GM19395 (cell line): Measurements from ENCODE around the gene UBE2L3.
A peak's percentile ranks its signal among the peaks of the same experiment; 100 is the strongest.
"Not testable (repeated sequence)": the region's sequence is repeated elsewhere in the genome, so short reads cannot be mapped to it uniquely, and the experiment has no call there.

Source experiments
- ATAC-seq: cut with Tn5 transposase; IDR thresholded peaks from one replicate; pipeline ENCODE4 v1.9.1; 2021; ENCODE audit warnings: mild to moderate bottlenecking, moderate library complexity; ENCODE audit not compliant: unreplicated experiment

The UBE2L3 gene

DNA sequence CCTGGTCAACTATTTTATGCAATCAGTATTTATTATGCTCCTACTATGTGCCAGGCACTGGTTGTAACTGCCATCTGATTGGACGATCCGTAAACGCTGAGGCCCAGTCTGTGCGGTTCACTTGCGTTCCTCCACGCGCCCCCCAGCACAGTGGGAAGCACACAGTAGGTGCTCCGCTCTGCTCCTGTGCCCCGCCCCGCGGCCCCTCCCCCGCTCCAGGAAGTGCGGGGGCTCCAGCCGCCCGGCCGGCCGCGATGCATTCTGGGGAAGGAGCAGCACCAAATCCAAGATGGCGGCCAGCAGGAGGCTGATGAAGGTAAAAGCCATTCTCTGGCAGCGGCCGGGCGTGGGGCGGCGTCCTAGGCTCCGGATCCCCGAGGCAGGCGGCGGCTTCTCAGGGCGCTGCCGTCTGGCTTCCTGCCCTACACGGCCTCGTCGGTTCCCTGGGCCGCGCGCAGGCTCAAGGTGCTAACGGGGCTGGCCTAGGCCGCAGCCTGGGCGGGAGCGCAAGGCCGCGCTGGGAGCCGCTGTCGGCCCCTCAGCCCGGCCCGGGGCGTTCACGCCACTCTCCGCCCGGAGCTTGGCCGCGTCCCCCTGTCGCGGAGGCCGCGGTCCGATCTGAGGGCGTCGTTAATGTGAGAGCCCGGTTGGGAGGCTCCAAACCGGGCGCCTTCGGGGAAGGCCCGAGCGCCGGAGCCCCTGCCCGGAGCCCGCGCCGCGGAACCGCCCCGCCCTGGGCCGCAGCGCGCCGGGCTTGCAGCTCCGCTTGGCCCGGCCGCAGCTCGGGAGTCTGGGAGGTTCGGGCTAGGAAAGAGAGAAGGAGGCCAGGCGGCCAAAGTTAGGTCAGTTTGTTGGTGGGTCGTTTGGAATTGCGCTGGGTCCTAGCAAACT, at the start of gene UBE2L3:
Gene UBE2L3, plus strand, starts transcription at position 259 of the 891 bp plus-strand sequence. Its CDS starts 31 bp downstream, at position 290.
- ATAC-seq, result peak; percentile 50

DNA sequence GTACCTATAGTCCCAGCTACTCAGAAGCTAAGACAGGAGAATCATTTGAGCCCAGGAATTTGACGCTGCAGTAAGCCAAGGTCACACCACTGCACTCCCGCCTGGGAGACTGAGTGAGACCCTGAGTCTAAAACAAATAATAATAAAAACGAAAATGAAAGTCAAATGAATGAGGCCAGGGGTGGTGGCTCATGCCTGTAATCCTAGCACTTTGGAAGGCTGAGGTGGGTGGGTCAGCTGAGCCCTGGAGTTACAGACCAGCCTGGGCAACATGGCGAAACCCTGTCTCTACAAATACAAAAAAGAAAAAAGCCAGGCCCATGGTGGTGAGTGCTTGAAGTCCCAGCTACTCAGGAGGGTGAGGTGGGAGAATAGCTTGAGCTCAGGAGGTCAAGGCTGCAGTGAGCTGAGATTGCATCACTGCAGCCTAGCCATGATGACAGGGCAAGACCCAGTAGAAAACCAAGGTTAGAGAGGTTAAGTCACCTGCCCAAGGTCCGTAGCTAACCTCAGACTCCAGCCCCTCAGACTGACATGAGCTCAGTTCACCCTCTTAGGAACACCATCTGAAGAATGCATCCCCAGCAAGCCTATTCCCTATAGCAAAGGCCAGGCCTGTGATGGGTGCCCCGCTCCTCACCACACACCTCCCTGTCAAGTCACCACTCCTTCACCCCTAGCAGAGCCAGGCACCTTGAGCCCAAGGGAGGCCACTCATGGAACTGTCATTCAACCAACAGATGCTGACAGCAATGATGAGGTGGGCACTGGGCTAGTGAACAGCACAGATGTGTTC, 40.6 kb upstream of the UBE2L3 start:
- not testable (repeated sequence) for ATAC-seq

DNA sequence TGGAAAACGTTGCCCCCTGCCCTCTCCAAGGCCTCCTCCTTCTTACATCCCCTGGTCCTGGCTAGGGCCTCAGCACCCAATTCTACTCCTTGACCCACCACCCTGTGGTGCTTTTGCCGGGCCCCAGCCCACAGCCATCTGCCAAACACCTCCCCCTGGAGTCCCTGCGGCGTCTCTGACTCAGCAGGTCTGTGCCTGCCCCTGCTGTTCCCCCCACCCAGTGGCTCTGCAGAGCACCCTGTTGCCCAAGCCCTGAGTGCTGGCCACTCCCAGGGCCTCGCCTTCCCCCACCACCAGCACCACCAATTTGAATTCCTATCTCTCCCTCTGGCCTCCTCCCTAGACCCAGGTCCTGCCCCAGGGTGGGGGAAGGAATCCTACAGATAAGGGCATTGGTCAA, 36.0 kb upstream of the UBE2L3 start:
- ATAC-seq, result not testable (repeated sequence)

DNA sequence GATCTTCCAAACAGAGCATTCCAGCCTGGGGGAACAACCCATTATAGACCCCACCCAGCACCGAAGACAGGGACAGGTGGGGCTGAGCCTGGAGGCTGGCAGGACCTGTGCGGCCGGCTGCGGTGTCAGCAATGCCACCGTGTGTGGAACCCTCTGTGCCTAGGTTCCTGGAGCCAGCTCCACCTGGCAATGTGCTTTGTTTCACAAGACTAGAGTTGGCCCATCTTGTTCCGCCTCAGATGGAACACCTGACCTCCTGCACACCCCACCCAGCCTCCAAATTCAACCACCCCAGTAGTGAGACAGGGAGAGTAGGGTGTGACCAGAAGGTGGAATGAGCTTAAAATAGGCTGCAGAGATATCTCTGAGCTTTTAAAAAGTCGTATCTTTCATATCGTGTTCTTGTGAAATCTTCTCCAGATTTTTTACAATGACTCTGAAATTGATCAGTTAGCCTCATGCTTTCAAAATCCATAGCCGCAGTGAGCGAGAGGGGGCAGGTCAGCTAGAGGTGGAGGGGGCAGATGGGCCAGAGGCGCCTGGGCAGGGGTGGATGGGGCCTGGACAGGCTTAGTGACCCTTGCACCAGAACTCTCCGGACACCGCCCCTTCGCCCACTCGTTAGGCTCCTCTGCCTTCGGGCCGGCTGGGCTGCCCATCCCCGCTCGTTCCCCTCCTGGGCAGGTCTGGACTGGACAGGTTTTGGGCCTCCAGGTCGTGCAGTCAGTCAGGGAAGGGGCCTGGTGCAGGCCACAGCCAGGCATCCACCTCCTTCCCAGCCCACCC, 34.5 kb upstream of the UBE2L3 start:
- ATAC-seq, result not testable (repeated sequence)

DNA sequence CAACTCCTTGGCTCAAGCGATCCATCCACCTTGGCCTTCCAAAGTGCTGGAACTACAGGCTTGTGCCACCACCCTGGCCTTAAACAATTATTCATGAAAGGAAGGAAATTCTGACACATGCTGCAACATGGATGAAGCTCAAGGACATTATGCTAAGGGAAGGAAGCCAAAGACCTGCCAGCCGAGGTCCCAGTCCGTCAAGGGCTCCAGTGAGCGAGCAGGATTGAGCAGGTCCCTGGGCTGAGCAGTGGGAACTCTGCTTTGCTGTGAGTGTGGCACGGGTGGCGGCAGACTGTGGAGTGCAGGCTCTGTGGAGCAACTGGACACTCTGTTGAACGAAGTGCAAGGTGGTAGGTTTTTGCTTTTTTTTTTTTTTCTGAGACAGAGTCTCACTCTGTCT, 27.7 kb upstream of the UBE2L3 start:
- not testable (repeated sequence) for ATAC-seq

DNA sequence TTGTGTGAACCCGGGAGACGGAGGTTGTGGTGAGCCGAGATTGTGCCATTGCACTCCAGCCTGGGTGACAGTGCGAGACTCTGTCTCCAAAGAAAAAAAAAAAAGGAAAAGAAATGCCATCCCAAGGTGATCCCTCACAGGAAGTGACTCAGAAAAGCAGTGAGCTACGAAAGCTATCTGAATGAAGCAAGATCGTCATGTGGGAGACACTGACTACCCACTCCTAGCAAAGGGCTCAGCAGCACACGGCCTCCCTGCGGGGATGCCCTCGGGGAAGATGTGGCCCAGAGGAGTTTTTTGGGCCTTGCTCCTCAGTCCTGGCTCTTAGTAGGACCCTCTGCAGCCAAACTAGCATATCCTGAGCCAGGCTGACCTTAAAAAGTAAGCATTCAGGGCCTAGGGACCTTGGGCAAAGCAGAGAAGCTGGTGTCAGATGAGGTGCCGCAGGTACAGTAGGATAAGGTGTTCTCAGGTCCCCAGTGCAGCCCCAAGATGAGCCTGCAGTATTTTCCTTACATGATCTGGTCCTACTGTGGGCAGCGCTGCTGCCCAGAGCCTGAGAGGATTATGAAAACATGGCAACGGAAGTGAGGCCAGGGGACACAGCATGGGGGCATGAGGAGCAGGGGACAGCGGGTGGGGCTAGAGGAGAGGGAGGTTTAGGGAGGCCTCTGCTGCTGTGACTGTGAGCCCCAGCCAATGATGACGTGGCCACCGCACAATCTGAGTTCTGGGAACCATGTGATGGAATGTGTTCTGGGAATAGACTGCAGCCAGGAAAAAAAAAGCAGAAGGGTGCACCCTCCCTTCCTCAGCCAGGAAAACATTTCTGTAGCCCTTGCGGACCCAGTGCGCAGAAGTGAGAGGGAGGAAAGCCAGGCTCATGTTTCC, 22.8 kb upstream of the UBE2L3 start:
- ATAC-seq, result not testable (repeated sequence)

DNA sequence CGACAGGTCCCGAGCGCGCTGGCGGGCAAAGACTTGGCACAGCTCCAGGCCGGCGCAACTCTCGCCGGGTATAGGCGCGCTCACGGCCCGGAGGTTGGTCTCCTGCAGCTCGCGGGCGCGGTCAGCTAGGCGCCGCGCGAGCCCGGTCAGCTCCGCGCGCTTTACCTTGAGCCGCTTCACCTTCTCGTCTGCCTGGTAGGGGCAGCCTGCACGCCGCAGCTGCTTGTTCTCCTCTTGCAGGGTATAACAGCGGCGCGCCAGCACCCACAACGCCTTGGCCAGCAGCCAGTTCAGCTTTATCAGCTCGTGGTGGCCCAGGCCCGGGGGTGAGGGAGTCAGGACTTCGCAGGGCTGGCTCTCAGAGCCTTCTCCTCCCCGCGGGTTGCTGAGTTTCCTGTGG, 18.0 kb upstream of the UBE2L3 start:
- not testable (repeated sequence) for ATAC-seq

DNA sequence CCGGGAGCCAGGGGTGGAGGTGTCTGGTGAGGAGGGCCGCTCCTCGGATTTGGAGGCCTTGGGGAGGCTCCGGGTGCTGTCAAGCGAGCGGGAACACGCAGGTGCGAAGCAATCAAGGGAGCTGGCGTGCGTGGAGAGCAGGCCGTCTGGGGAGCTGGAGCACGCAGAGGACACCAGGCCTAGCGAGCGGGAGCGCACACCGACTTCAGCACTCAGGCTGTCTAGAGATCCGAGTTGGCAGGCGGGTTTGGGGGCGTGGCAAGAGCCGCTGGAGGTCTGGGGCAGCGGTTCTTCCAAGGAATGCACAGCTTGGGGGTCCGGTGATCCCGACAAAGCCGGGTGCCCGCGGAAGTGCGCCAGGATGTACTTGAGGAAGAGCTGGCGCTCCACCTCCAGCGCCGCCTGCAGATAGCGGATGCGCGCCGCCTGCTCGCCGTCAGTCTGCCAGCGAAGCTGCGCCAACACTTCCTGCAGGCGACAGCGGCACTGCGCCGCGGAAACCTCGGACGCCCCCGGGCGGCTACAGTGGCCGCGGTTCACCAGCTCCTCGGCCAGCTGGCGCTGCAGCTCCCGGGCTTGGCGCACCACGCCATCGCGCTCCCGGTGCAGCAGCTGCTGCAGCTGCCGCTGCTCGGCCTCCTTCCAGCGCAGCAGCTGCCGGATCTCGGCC, 17.4 kb upstream of the UBE2L3 start:
- ATAC-seq, result not testable (repeated sequence)

DNA sequence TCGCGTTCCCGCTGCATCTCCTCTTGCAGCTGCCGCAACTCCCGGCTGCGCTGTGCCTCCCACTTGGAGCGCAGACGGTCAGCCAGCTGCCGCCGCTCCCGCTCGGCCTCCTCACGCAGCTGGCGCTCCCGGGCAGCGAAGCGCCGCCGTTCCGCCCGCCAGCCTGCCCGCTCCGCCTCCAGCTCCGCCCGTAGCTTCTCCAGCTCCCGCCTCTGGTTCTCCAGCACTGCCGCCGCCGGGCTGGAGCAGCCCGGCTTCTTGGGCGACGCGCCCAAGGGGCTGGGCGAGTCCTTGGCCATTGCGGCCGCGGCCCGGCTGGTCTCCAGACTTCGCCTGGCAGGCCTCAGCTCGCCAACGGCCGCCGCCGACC, 16.9 kb upstream of the UBE2L3 start:
- not testable (repeated sequence) for ATAC-seq

DNA sequence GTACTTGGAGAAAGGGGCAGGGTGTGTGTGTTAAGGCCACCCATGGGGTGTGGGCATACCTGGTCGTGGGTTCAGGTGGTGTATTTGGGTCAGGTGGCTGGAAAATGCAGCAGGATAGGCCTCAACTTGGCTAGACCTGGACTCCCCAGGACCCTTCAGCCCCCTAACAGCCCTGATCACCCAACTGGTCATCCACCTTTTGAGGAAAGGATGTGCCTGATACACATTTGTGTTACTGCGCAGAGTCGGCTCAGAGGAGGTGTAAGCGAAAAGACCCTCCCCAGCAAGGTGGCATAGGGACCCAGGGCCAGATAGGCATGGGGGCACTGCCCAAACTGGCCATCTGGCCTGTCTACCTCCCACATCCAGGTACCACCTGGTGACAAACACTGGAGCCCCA, 16.2 kb upstream of the UBE2L3 start, which contains the start of gene RIMBP3C:
Gene RIMBP3C, minus strand, starts transcription at position 101 of the 400 bp plus-strand sequence. CDS start 485 bp downstream, outside the sequence.
- ATAC-seq, result not testable (repeated sequence)

DNA sequence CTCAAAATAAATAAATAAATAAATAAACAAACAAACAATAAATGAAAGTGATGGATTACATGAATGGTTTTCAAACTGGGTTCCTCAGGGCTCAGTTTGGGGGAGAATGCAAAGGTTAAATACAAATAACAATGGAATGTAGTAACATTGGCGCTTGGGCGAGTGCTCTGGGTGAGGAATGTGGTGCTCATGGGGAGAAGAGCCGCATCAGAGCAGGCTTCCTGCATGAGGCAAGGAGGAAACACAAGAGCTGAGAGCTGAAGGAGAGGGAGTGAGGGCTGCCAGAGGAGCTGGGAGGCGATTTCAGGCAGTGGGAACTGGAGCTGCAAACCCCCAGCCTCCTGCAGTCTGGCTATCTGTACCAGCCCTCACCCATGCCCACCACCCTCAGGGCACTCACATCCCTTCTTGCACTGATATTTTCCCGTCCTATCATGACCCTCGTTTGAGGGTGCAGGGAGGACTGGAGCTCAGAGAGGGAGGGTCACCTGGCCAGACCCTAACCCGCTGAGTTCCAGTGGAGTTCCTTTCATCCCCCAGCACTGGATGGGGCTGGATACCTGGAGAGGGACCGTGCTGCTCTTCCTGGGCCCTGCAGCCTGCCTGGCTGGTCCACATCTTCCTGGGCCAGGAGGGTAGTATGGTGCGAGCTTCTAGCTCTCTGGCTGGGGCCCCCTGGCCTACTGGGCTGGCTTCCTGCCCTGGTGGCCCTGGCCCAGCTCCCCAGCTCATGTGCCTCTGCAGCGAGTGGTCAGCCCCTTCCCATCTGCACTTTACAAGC, 8.0 kb upstream of the UBE2L3 start:
- not testable (repeated sequence) for ATAC-seq

DNA sequence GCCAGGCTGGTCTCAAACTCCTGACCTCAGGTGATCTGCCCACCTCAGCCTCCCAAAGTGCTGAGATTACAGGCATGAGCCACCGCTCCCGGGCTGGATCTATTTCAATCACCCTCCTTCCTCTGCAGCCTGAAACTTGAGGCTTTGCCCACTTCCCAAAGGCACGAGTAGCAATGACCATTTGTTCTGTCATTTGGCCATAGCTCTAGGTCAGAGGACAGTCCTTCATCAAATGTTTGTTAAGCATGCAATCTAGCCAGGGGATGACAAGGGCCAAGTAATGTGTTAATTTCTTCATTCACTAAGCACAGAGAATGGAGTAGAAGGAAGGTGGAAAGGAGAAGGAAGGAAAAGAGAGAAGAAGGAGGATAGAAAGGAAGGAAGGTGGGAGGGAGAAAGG, 6.9 kb upstream of the UBE2L3 start:
- ATAC-seq, result not testable (repeated sequence)

DNA sequence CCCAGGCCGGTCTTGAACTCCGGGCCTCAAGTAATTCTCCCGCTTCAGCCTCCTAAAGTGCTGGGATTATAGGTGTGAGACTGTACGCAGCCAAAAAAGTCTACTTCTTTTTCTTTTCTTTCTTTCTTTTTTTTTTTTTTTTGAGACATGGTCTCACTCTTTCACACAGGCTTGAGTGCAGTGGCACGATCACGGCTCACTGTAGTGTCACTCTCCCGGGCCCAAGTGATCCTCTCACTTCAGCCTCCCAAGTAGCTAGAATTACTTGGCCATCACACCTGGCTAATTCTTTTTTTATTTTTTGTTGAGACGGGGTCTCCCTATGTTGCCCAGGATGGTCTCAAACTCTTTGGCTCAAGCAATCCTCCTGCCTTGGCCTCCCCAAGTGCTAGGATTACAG, 3.6 kb upstream of the UBE2L3 start:
- ATAC-seq, result no peak

DNA sequence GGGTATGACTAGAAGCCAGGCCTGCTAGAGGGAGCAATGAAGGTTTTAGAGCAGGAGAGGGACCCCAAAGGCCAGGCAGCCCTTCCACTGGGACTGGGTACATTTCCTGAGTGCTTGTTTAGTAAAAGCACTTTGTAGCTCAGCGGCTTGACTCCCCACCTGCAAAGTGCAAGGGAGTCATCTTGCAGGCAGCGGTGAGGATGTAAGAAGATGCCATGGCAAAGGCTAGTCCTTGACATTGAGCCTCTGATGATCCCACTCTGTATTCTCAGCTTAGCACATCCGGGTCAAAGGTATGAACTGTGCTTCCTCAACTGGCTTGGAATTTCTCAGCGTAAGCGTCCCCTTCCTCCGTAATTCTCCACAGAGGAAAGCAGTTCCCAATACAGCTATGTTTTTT, 3.1 kb upstream of the UBE2L3 start:
- no peak for ATAC-seq

DNA sequence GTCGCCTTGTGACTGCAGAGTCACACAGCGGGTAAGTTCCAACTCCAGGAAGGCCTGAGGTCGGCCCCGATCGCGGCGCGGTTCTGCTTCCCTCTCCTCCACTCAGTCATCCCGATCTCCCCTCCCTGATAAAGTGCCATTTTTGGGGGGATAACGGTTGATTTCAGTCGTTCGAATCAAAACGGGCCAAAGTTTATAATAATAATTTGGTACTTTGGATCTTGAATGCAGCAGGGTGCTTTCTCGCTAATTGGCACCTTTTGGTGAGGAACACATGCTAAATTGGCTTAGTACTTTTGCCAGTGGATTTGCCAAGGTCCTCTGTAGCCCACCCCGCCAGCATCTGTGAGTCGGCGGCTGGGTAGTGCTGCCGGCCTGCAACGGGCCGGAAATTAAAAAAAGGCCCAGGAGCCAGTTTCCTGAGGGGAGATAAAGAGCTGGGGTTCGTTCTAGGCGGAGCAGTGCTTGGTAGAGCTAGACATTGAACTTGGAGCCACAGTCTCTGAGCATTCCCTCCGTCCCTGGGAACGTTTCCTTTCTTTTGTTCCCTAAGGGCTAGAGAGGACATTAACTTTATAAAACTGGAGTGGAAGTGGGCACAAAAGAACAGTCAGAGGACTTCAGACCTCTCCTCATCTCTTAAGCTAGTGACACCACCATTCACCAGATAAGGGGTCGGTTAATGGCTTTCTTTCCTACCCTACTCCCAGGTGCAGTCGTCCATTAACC, 997 bp downstream of the UBE2L3 start:
- ATAC-seq, result peak; percentile 20

DNA sequence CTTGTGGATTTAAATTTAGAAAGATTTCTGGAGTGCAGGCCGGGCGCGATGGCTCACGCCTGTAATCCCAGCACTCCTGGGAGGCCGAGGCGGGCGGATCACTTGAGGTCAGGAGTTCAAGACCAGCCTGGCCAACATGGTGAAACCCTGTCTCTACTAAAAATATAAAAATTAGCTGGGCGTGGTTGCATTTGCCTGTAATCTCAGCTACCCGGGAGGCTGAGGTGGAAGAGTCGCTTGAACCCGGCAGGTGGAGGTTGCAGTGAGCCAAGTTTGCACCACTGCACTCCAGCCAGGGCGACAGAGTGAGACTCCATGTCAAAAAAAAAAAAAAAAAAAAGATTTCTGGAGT, 1.5 kb downstream of the UBE2L3 start:
- ATAC-seq, result not testable (repeated sequence)

DNA sequence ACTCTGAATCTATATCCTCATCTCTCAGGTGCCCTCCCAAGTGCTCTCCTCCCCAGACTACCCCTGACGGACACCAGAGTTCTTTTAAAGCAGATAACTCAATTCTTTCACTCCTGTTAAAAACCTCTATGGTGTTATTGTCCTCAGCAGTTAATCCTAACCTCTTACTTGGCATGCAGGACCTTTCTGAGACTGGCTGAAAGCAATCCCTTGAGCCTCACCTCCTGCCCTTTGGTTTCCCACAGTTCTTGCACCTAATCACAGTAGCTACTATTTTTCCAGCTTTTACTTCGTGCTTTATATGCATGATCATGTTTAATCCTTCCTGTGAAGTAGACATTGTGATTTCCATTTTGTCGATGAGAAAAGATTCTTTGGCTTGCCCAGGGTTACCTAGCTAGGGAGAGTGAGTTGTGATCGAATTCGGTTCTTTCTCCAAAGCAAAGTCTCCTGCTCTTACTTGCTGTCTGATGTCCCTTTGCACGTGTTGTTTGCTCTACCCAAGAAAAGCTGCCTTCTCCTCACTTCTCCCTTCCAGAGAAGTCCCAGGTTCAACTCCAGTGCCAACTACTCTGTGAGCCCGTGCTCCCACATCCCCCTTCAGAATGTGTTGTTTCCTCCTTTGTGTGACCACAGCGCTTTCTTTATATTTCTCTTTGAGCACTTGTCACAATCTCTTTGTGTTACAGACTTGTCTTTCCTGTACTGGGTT, 2.1 kb downstream of the UBE2L3 start:
- ATAC-seq, result no peak
